GM18526 (cell line): ENCODE measurements around the gene AKAP14.

Source experiments
- POLR2A ChIP-seq: IDR thresholded peaks from 3 replicates; pipeline ENCODE4 v1.6.1; 2011; ENCODE audit not compliant: insufficient read length; ENCODE audit errors: extremely low read depth

Gene AKAP14

DNA sequence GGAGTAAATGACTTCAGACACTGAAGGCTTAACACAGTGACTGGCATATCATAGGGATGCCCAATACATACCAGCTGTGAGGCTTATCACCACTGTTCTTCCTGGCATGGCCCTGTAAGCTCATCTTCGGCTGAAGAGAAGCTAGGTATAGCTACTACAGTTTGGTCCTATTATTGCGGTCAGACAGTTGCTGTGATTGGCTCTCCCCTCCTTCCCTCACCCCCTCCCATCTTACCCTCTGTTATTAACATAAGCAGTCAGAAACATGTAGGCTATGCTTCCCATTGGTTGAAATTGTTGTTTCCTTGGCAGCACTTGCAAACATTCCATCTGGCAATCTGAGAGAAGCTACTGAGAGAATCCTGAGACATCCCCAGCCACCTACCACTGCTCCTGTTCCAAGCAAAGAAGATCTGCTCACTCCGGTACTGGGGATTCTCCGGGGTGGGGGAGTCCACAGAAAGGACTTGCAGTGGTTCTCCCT is at the start of gene AKAP14:
Gene AKAP14, plus strand, starts transcription at position 51 of the 484 bp plus-strand sequence. CDS start 7,331 bp downstream, outside the sequence.
- TF ChIP-seq POLR2A = no peak

DNA sequence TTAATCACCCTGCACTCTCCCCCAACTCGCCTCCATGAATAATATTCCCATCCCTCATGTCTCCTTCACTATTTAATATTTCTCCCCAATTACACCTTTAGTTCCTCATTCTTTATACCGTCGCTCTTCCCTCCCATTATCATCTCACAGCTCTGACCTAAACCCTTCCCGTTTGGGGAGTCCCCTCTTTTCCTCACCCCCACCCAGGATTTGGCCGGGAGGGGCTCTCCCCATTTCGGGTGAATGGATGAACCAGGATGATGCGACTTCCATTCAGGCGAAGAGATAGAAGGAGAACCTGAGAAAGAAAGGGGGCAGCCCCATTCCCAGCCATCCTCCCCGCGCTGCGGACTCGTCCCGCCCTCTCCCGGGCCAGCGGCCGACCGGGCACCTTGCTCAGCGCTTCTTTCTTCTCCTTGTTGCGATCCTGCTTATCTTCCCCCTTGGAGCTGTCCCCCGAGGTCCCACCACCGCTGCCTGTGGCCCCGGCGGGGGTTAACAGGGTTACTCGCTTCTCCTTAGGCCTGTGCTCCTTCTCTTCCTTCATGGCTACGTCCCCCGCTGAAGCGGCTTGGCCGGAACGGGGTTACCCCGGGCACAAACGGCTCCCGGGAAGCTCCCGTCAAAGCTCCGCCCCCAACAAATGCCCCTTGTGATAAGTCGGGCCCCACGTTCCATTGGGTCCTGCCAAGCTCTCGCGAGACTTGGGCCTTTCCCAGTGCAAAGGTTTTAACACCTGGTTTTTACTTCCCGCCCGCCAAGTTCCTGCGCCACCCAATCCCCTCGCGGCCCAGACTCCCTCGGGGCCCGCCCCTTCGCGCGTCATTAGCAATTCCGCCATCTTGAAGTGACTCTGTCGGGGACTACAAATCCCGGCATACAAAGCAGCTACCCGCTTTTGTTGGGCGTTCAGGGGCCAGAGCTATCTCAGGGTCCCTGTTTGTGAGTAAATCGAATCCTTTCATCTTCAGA is 43.0 kb upstream of the AKAP14 start, which contains the start of gene UPF3B:
Gene UPF3B, minus strand, starts transcription at position 582 of the 972 bp plus-strand sequence. Its CDS starts 35 bp downstream, at position 547.
- peak; percentile 67 for TF ChIP-seq POLR2A

DNA sequence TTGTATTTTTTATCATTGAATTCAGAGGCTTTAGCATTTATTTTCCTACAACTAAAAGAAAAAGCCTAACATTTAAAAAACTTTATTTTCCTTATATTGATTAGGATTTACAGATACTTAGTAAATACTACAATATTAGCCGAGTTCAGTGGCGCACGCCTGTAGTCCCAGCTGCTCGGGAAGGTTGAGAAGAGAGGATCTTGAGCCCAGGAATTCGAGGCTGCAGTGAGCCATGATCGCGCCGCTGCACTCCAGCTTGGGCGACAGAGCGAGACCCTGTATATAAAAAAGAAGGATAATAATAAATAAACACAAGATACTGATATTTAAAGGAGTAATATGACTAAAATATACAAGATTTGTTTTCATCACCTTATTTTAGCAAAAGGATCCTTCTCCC is 42.2 kb upstream of the AKAP14 start:
- no peak for TF ChIP-seq POLR2A

DNA sequence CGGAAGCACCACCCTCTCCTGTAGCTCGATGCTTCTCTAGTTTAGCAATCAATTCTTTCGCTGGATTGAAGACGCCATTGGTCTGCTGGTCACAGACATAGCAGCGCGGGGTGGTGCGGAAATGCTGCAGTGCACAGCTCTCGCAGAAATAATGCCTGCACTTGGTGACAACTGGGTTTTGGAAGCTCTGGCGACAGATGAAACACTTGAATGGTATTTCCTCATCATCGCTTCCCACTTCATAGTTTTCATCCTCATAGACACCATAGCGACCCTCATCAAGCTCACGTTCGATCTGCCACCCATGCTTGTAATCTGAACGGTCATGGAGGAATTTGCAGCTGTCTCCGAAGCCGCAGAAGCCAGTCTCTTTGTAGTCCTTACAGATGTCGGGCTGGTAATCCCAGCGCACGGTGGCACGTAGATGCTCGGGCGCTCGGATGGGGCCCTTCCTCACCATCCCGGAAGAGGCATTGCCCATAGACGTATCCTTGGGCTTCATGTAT is 25.0 kb upstream of the AKAP14 start:
- no peak for TF ChIP-seq POLR2A

DNA sequence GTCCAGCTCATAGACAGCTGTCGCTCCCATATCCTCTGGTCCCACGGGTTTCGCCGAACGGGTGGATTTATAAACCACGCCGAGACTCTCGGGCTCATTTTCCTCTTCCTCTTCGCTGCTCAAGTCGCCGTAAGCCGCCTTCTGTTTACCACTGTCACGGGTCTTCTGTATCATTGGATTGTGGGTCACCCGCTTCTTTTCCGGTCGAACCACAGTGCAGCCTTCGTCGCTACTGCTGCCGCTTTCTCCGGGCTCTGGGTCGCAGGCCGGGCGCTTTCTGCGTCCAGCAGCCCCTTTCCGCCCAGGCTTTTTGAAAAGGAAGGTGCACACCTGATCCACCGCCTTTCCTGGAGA is 24.5 kb upstream of the AKAP14 start:
- no peak for TF ChIP-seq POLR2A

DNA sequence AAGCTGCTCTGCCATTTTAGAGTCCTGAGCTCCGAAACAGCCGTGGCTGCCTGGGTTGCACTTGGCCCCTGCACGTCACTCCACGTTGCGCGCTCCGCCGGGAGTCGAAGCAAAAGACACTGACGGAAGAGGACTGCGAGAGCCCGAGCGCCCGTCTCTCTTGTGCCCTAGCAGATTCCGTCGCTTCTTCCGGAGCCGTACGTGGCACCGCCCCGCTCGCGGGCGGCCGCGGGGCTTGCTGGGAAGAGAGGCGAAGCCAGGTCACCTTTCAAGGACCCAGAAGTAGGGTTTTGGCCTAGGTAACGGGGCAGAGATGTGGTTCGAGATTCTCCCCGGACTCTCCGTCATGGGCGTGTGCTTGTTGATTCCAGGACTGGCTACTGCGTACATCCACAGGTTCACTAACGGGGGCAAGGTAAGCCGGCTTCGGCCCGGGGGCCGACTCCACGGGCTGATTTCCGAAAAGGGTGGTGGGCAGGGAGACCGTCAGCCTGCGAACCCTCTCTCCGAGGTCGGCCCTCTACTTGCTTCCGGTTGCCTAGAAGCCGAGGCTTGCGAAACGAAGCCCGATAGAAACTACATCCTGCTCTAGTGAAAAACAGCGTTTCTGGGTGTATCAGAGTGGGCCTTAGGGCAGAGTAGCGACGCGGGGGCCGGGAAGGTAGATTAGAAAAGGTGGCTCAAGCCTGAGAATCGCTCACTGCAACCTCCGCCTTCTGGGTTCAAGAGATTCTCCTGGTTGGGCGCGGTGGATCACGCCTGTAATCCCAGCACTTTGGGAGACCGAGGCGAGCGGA is 23.9 kb upstream of the AKAP14 start, which contains the start of the genes NDUFA1 and RNF113A:
Gene NDUFA1, plus strand, starts transcription at position 234 of the 797 bp plus-strand sequence. Its CDS starts 80 bp downstream, at position 314.
Gene RNF113A, minus strand, starts transcription at position 135 of the 797 bp plus-strand sequence. Its CDS starts 120 bp downstream, at position 15.
- TF ChIP-seq POLR2A = peak; percentile 78

DNA sequence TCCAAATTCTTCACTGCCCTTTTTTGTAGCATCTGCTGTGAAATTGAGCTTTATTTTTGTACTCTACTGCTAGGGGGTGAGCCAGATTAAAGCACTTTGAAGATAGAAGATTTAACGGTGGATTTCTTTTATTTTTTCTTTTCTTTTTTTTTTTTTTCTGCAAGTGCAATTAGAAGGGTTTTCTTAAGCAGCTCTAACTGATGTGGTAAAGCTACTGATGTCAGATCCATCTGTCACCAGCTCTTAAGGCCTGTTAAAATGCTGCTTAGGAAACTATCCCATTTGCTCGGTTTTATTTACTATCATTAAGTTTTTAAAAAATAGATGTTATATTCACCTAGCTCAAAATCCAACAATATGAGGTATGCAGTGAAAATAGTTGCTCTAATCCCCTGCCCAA is 17.0 kb upstream of the AKAP14 start:
- no peak for TF ChIP-seq POLR2A

DNA sequence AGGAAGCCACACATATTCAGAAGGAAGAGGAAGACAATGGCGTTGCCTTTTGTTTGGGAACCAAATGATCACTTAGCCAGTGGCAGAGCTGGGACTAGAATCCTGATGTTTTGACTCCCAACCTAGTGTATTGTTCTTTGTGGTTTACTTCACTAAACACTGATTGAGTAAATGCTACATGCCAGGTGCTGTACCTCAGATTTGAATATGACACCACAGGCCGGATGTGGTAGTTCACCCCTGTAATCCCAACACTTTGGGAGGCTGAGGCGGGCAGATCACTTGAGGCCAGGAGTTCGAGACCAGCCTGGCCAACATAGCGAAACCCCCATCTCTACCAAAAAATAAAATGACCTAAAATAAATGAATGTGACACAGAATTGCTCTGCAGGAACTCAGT is 15.6 kb upstream of the AKAP14 start:
- TF ChIP-seq POLR2A = no peak

DNA sequence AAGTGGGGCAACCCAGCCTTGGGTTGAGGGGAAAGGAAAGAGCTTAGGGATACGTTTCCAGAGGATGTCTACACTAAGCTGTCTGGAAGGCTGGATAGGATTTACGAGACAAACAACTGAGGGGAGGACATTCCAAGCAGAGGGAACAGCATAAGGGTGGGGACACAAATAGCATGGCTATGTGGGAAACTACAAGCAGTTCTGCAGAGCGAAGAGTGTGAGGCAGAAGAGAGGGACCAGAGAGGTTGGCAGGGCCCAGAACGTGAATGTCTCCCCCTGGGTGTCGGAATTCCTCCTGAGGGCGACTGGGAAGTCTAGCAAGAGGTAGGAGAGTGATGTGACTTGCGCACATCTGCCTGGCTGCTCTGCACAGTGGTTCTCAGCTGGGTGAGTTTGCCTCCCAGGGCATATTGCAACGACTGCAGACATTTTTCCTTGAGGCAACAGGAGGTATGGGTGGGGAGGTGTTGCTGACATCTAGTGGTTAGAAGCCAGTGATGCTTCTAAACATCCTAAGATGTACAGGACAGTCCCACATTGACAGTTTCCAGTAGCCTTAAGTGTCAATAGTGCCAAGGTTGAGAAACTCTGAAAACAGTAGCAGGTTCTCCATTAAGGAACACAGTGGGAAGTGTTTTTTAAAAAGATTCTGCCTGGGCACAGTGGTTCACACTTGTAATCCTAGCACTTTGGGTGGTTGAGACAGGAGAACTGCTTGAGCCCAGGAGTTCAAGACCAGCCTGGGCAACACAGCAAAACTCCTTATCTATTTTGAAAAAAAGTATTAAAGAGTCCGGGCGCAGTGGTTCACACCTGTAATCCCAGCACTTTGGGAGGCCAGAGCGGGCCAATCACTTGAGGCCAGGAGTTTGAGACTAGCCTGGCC is 14.9 kb upstream of the AKAP14 start:
- TF ChIP-seq POLR2A = no peak

DNA sequence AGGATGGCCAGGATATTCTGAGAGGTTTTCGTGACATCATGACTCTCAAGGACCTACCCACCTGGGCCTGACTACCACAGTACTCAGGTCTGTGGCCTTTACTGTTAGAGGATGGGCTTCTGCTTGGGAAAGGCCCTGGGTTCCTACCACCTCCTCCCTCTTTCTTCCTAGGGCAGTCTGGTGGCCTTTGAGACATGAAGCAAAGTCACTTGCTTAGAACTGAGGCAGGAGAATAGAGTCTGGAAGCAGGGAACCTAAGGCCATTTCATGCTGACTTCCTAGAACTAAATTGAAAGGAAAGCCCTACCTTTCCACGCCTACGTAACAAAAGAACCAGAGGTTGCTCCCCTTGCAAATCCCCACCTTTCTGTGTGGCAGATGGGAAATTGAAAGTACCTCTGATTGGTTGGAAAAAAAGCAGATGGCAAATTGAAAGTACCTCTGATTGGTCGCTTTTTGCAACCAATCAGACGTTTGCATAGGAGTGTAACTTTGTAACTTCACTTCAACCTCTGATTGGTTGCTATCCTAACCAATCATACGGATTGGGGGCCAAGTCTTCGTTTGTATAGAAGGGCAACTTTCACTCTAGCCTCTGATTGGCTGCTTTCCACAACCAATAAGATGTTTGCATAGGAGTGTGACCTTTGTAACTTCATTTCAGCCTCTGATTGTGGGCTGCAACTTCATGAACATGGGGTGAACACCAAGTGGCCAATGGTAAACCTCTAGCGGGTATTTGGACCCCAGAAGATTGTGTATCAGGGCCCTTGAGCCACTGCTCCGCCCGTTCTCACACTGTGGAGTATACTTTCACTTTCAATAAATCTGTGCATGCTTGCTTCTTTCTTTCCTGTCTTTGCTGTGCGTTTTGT is 9.9 kb upstream of the AKAP14 start:
- no peak for TF ChIP-seq POLR2A

DNA sequence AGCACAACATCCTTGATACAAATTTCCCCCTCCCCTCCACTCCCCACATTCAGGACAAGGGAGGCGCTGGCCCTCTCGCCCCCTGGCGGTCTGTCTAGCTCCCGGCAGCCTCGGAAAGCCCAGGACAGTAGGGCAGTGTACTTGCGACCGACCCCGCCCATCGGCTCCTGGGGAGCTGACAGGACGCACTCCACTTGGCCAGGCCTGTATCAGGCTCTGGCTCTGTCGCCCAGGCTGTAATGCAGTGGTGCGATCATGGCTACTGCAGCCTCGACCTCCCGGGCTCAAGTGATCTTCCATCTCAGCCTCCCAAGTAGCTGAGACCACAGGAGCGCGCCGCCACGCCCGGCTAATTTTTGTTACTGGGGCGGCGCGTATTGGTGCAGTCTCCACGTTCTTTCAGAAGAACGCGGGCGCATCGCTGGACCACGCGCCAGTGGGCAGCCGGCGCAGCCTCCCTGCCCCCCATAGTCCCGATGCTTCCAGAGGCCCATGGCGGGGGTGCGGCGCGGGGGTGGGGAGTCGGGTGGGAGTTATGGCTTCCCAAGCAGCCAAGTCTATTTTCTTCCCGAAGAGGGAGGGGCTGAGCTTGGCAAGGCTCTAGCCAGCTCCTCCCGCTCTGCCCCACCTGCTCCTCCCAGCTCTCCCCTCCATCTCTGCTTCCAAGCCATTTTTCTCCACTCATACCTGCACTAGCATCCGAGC is 7.8 kb upstream of the AKAP14 start:
- no peak for TF ChIP-seq POLR2A

DNA sequence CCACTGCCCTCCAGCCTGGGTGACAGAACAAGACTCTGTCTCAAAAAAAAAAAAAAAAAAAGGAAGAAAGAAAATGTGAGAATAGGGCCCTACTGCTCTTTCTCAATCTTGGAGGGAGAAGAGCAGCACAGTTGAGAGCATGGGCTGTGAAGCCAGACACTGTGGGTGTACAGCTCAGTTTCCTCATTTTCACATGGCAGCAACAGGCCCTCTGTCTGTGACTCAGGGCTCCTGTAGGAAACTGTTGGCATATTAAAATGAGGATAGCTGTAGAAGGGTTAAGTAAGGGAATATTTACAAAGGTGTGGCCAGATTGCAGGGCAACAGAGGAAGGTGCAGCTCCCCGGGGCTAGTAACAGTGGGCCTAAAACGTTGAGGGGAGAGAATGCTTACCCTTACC is 3.4 kb downstream of the AKAP14 start:
- TF ChIP-seq POLR2A = no peak

DNA sequence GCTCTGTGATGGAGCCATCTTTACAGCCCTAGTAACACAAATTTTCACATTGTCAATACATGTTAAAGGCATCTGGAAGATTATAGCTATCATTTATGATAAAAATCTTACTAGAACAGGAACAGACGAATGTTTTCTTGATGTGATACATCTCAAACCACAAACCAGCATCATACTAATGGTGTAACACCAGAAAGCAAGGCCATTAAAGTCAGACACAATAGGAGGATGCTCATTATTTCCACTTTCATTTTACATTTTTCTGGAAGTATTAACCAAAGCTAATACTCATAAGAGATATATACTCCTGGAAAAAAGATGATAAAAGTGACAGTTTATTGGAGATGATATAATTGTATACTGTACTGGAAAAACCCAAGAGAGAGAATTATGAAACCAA is 5.3 kb downstream of the AKAP14 start:
- no peak for TF ChIP-seq POLR2A
